SU-DHL-6 (cell line): ENCODE measurements around the gene ZNF70.

Source experiments
- H2AFZ ChIP-seq: fragments of 200-600 bp; sonication (generic); 2 replicates; pipeline ENCODE4 v1.6.1; 2014; ENCODE audit warnings: low read depth, mild to moderate bottlenecking, moderate library complexity, mixed read lengths, antibody characterized with exemption, low read length; ENCODE audit not compliant: severe bottlenecking
- H3F3A ChIP-seq: fragments of 200-600 bp; shearing (Covaris generic); 2 replicates; pipeline ENCODE4 v1.6.0; 2016; ENCODE audit warnings: antibody characterized with exemption, mild to moderate bottlenecking; ENCODE audit not compliant: insufficient read depth
- H3K27ac ChIP-seq: fragments of 200-600 bp; sonication (generic); 2 replicates; pipeline ENCODE4 v1.5.1; 2016; ENCODE audit warnings: low read depth, mild to moderate bottlenecking, low read length, moderate library complexity, mixed read lengths
- H3K27me3 ChIP-seq: fragments of 200-600 bp; sonication (generic), shearing (Covaris generic); 2 replicates; pipeline ENCODE4 v1.6.0; 2014; ENCODE audit warnings: mild to moderate bottlenecking, low read length
- H3K36me3 ChIP-seq: fragments of 200-600 bp; sonication (generic); 2 replicates; pipeline ENCODE4 v1.6.1; 2014; ENCODE audit warnings: mild to moderate bottlenecking, low read length, mixed read lengths
- H3K4me2 ChIP-seq: fragments of 300-600, 200-600 bp; shearing (Covaris generic), sonication (generic); 2 replicates; pipeline ENCODE4 v1.6.0; 2014; ENCODE audit warnings: low read length, low read depth, mild to moderate bottlenecking; ENCODE audit not compliant: poor library complexity, severe bottlenecking
- H3K4me3 ChIP-seq: fragments of 200-600 bp; sonication (generic); 2 replicates; pipeline ENCODE4 v1.5.1; 2014; ENCODE audit warnings: antibody characterized with exemption, low read length, mild to moderate bottlenecking, mixed read lengths; ENCODE audit not compliant: insufficient read depth, poor library complexity, severe bottlenecking
- H3K79me2 ChIP-seq: fragments of 200-600 bp; sonication (generic); 2 replicates; pipeline ENCODE4 v1.6.1; 2014; ENCODE audit warnings: mild to moderate bottlenecking, low read length, moderate library complexity; ENCODE audit not compliant: insufficient read depth
- H3K9ac ChIP-seq: fragments of 200-600 bp; sonication (generic); 2 replicates; pipeline ENCODE4 v1.7.0; 2014; ENCODE audit warnings: mild to moderate bottlenecking, low read length
- H3K9me2 ChIP-seq: fragments of 200-600 bp; sonication (generic); replicated peaks from 2 replicates; pipeline ENCODE4 v1.6.1; 2014; ENCODE audit warnings: low read length; ENCODE audit not compliant: insufficient read depth
- H3K9me3 ChIP-seq: fragments of 200-600 bp; sonication (generic); 2 replicates; pipeline ENCODE4 v1.6.1; 2014; ENCODE audit warnings: low read length, mixed read lengths; ENCODE audit not compliant: insufficient read depth
- H4K20me1 ChIP-seq: fragments of 200-600 bp; sonication (generic); 2 replicates; pipeline ENCODE4 v1.6.1; 2014; ENCODE audit warnings: low read depth, mild to moderate bottlenecking, antibody characterized with exemption, low read length, moderate library complexity, mixed read lengths
- EZH2phosphoT487 ChIP-seq: fragments of 200-600 bp; sonication (generic), shearing (Covaris generic); conservative IDR thresholded peaks from 2 replicates; pipeline ENCODE4 v1.6.1; 2018; ENCODE audit warnings: mild to moderate bottlenecking, antibody characterized with exemption, low read length, moderate library complexity, mixed read lengths
- TF ChIP-seq, protein P1 (sequence below): fragments of 200-600 bp; sonication (generic); IDR thresholded peaks from one replicate; pipeline ENCODE4 v1.5.1; 2017; ENCODE audit warnings: antibody characterized with exemption, mild to moderate bottlenecking, low read length, moderate library complexity; ENCODE audit not compliant: insufficient read depth, poor library complexity, severe bottlenecking

ZNF70 gene

DNA sequence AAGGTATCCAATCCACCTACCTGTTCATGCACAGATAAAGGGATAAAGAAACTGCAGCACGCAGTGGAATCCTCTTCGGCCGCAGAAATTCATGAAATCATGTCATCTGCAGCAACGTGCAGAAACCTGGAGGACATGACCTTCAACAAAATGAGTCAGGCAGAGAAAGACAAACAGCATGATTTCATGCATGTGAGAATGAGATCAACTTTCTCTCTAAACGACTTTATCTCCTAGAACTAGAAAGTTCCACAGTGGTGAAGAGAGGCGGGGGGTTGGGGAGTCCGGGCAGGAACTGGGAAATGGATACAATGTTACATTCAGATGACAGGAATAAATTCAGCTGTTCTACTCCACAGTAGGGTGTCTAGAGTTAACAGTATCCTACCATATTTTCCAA is 50.2 kb downstream of the ZNF70 start:
- Histone ChIP-seq H3K36me3 (peaks cover 31% of the 10 kb centered on the region; the same call in 1 of the 2 replicates), H3K27ac (no peak overlapping the region), H3K4me2 (no peak overlapping the region), H3K9ac (no peak overlapping the region), H3K9me2 (no peaks in the 10 kb centered on the region), H3K79me2 (peaks cover 34% of the 10 kb centered on the region), H3K27me3 (no peaks in the 10 kb centered on the region), H2AFZ (no peak overlapping the region), H3K4me3 (no peak overlapping the region), H3K9me3 (no peaks in the 10 kb centered on the region), H3F3A (no peaks in the 10 kb centered on the region), H4K20me1 (no peaks in the 10 kb centered on the region)
- TF ChIP-seq, protein P1, sequence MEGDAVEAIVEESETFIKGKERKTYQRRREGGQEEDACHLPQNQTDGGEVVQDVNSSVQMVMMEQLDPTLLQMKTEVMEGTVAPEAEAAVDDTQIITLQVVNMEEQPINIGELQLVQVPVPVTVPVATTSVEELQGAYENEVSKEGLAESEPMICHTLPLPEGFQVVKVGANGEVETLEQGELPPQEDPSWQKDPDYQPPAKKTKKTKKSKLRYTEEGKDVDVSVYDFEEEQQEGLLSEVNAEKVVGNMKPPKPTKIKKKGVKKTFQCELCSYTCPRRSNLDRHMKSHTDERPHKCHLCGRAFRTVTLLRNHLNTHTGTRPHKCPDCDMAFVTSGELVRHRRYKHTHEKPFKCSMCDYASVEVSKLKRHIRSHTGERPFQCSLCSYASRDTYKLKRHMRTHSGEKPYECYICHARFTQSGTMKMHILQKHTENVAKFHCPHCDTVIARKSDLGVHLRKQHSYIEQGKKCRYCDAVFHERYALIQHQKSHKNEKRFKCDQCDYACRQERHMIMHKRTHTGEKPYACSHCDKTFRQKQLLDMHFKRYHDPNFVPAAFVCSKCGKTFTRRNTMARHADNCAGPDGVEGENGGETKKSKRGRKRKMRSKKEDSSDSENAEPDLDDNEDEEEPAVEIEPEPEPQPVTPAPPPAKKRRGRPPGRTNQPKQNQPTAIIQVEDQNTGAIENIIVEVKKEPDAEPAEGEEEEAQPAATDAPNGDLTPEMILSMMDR = no peak
- TF ChIP-seq EZH2phosphoT487 = no peak

- peaks cover 31% of the 10 kb centered on the region for H3K79me2 ChIP-seq
- no peaks in the 10 kb centered on the region for H3K27me3 ChIP-seq
- no peaks in the 10 kb centered on the region for H3K9me2 ChIP-seq
- no peaks in the 10 kb centered on the region for H3K9me3 ChIP-seq
- TF ChIP-seq, protein P1 = no peak
- TF ChIP-seq EZH2phosphoT487 = no peak
- no peaks in the 10 kb centered on the region for H4K20me1 ChIP-seq
- H3K36me3 ChIP-seq = peaks cover 28% of the 10 kb centered on the region; the same call in 1 of the 2 replicates
- H2AFZ ChIP-seq = no peak overlapping the region
- H3F3A ChIP-seq = no peaks in the 10 kb centered on the region
- no peak overlapping the region for H3K9ac ChIP-seq
- no peak overlapping the region for H3K4me2 ChIP-seq
- H3K4me3 ChIP-seq = no peak overlapping the region
- no peak overlapping the region for H3K27ac ChIP-seq
Observed at GRCh38 chr22:23698673-23699235, 52.2 kb downstream of the ZNF70 start.

DNA sequence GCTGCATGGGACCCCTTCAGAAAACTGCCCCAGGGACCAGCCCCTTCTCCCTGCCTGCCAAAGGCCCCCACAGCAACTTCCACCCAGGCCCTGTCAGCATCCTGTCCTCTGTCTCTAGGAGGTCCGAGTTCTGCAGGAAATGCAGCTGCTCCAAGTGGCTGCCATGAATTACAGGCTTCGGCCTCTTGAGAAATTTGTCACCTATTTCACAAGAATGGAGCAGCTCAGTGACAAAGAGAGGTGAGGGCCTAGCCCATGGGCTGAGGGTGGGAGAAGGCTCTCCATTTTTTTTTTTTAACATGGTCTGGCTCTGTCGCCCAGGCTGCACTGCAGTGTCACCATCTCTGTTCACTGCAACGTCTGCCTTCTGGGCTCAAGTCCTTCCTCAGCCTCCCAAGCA is 52.8 kb downstream of the ZNF70 start:
- Histone ChIP-seq H3K79me2 (peaks cover 26% of the 10 kb centered on the region; the same call in 1 of the 2 replicates), H3K9me2 (no peaks in the 10 kb centered on the region), H3F3A (no peaks in the 10 kb centered on the region), H3K9ac (no peak overlapping the region), H2AFZ (no peak overlapping the region), H3K27me3 (no peaks in the 10 kb centered on the region), H3K36me3 (peaks cover 28% of the 10 kb centered on the region; the same call in 1 of the 2 replicates), H4K20me1 (no peaks in the 10 kb centered on the region), H3K4me3 (no peak overlapping the region), H3K9me3 (no peaks in the 10 kb centered on the region), H3K4me2 (no peak overlapping the region), H3K27ac (no peak overlapping the region)
- TF ChIP-seq, protein P1 = no peak
- TF ChIP-seq EZH2phosphoT487 = no peak
